Astrocyte (in vitro differentiated cells and primary cell): ENCODE data around the gene BUD13. TPM values are rescaled to one million over a fixed set of nuclear protein-coding genes. Genes with fewer than 3 reads are reported as not detected.
"Not testable (repeated sequence)": the region's sequence is repeated elsewhere in the genome, so short reads cannot be mapped to it uniquely, and the experiment has no call there.

Experiments
- DNase-seq: peaks from one replicate; pipeline ENCODE4 v3.0.0-alpha.2; 2010; ENCODE audit warnings: low read depth
- FAIRE-seq: peaks from 2 replicates; lab custom pipeline; 2011; peaks lifted over from hg19 to GRCh38; lab: Jason Lieb, UNC
- H2AFZ ChIP-seq: 2 replicates; pipeline ENCODE4 v1.6.0; 2012; ENCODE audit warnings: low read depth, low read length, inconsistent platforms
- H3K27ac ChIP-seq: 2 replicates; pipeline ENCODE4 v1.5.1; 2011; ENCODE audit warnings: low read depth, low read length, inconsistent platforms
- H3K27me3 ChIP-seq: 2 replicates; pipeline ENCODE4 v1.6.0; 2011; ENCODE audit warnings: low read length, inconsistent platforms; ENCODE audit not compliant: insufficient read depth
- H3K36me3 ChIP-seq: 2 replicates; pipeline ENCODE4 v1.5.1; 2011; ENCODE audit warnings: low read length, inconsistent platforms; ENCODE audit not compliant: insufficient read depth
- H3K4me1 ChIP-seq: 2 replicates; pipeline ENCODE4 v1.5.1; 2011; ENCODE audit warnings: low read length, inconsistent platforms; ENCODE audit not compliant: insufficient read depth
- H3K4me2 ChIP-seq: 2 replicates; pipeline ENCODE4 v1.6.0; 2012; ENCODE audit warnings: low read length, inconsistent platforms
- H3K4me3 ChIP-seq: 2 replicates; pipeline ENCODE4 v1.5.1; 2011; ENCODE audit warnings: low read depth, mild to moderate bottlenecking, low read length, inconsistent platforms; ENCODE audit not compliant: insufficient read depth
- H3K79me2 ChIP-seq: 2 replicates; pipeline ENCODE4 v1.6.0; 2012; ENCODE audit warnings: mild to moderate bottlenecking, low read length, inconsistent platforms; ENCODE audit not compliant: insufficient read depth
- H3K9ac ChIP-seq: 2 replicates; pipeline ENCODE4 v1.6.0; 2012; ENCODE audit warnings: mild to moderate bottlenecking, low read length, inconsistent platforms
- H3K9me3 ChIP-seq: 2 replicates; pipeline ENCODE4 v1.5.1; 2012; ENCODE audit warnings: low read depth, mild to moderate bottlenecking, low read length, inconsistent platforms; ENCODE audit not compliant: insufficient read depth
- H4K20me1 ChIP-seq: 2 replicates; pipeline ENCODE4 v1.6.0; 2012; ENCODE audit warnings: low read length, inconsistent platforms; ENCODE audit not compliant: insufficient read depth
- H3K27ac Mint-ChIP-seq: one replicate; pipeline ENCODE4 v1.8.0; 2021; ENCODE audit warnings: mild to moderate bottlenecking, mixed read lengths; ENCODE audit not compliant: unreplicated experiment
- H3K27me3 Mint-ChIP-seq: one replicate; pipeline ENCODE4 v1.8.0; 2021; ENCODE audit warnings: low read depth, mixed read lengths; ENCODE audit not compliant: unreplicated experiment
- H3K36me3 Mint-ChIP-seq: one replicate; pipeline ENCODE4 v1.8.0; 2021; ENCODE audit warnings: low read depth, mixed read lengths; ENCODE audit not compliant: unreplicated experiment
- H3K4me1 Mint-ChIP-seq: one replicate; pipeline ENCODE4 v1.8.0; 2021; ENCODE audit warnings: low read depth, mixed read lengths; ENCODE audit not compliant: unreplicated experiment
- H3K4me3 Mint-ChIP-seq: one replicate; pipeline ENCODE4 v1.8.0; 2021; ENCODE audit warnings: mild to moderate bottlenecking, moderate library complexity, mixed read lengths; ENCODE audit not compliant: unreplicated experiment
- H3K9me3 Mint-ChIP-seq: one replicate; pipeline ENCODE4 v1.8.0; 2021; ENCODE audit warnings: mild to moderate bottlenecking, mixed read lengths; ENCODE audit not compliant: unreplicated experiment
- CTCF ChIP-seq: IDR thresholded peaks from 2 replicates; pipeline ENCODE4 v1.5.1; 2011; ENCODE audit warnings: low read depth, mild to moderate bottlenecking, inconsistent platforms, low read length, moderate library complexity; ENCODE audit not compliant: insufficient read depth
- EZH2 ChIP-seq: IDR thresholded peaks from 2 replicates; pipeline ENCODE4 v1.6.1; 2012; ENCODE audit warnings: mild to moderate bottlenecking, low read length, inconsistent platforms; ENCODE audit not compliant: insufficient read depth
- total RNA-seq: library from RNA; stranded (reverse); gene quantifications from 2 replicates; pipeline ENCODE4 v1.2.1, GENCODE V29; 2021

BUD13 gene
- total RNA-seq, 1 donor from 2014 or later, result 9.3 TPM

GRCh38 chr11:116807601-116808261 lies 34.9 kb upstream of the BUD13 start:
- Mint-ChIP-seq H3K27ac (no peak overlapping the region), H3K4me3 (no peak overlapping the region), H3K4me1 (no peaks in the 10 kb centered on the region), H3K9me3 (no peaks in the 10 kb centered on the region), H3K27me3 (peaks cover 6% of the 10 kb centered on the region), H3K36me3 (no peaks in the 10 kb centered on the region)
- Histone ChIP-seq H3K4me2 (no peak overlapping the region), H4K20me1 (no peaks in the 10 kb centered on the region), H2AFZ (no peak overlapping the region), H3K4me1 (no peaks in the 10 kb centered on the region), H3K27me3 (peaks cover 5% of the 10 kb centered on the region), H3K9ac (no peak overlapping the region), H3K4me3 (no peak overlapping the region), H3K9me3 (no peaks in the 10 kb centered on the region), H3K36me3 (no peaks in the 10 kb centered on the region), H3K79me2 (no peaks in the 10 kb centered on the region), H3K27ac (no peak overlapping the region)
- DNase-seq, result no peak
- TF ChIP-seq EZH2 (no peak), CTCF (no peak)
- FAIRE-seq, result no peak

- Mint-ChIP-seq H3K27me3 (peaks cover 6% of the 10 kb centered on the region), H3K9me3 (no peaks in the 10 kb centered on the region), H3K27ac (no peak overlapping the region), H3K4me1 (no peaks in the 10 kb centered on the region), H3K4me3 (no peak overlapping the region), H3K36me3 (no peaks in the 10 kb centered on the region)
- no peak overlapping the region for H3K4me2 ChIP-seq
- no peak overlapping the region for H3K4me3 ChIP-seq
- H3K9ac ChIP-seq, result no peak overlapping the region
- no peaks in the 10 kb centered on the region for H3K79me2 ChIP-seq
- DNase-seq (no peak), FAIRE-seq (no peak)
- no peaks in the 10 kb centered on the region for H3K9me3 ChIP-seq
- TF ChIP-seq EZH2 (no peak), CTCF (no peak)
- H2AFZ ChIP-seq, result no peak overlapping the region
- H3K36me3 ChIP-seq, result no peaks in the 10 kb centered on the region
- H3K27me3 ChIP-seq, result peaks cover 11% of the 10 kb centered on the region
- H4K20me1 ChIP-seq, result no peaks in the 10 kb centered on the region
- no peak overlapping the region for H3K27ac ChIP-seq
- no peaks in the 10 kb centered on the region for H3K4me1 ChIP-seq
Measured at GRCh38 chr11:116804001-116804400, 31.2 kb upstream of the BUD13 start.

GRCh38 chr11:116801662-116802061 lies 28.9 kb upstream of the BUD13 start:
- H3K9me3 Mint-ChIP-seq, H3K4me3 ChIP-seq, H3K4me2 ChIP-seq, H3K27me3 Mint-ChIP-seq, H3K27ac ChIP-seq, H3K4me3 Mint-ChIP-seq, H3K4me1 ChIP-seq, H4K20me1 ChIP-seq, FAIRE-seq, H3K4me1 Mint-ChIP-seq, H3K9ac ChIP-seq, H3K36me3 Mint-ChIP-seq, H2AFZ ChIP-seq, H3K36me3 ChIP-seq, H3K27ac Mint-ChIP-seq, DNase-seq, H3K79me2 ChIP-seq, H3K9me3 ChIP-seq: not testable (repeated sequence)
- H3K27me3 ChIP-seq, result peaks cover 11% of the 10 kb centered on the region
